Cardiac muscle cell (in vitro differentiated cells and primary cell): ENCODE results near the gene ANKRD61. TPM values are rescaled to one million over a fixed set of nuclear protein-coding genes. Genes with fewer than 3 reads are reported as not detected.
"Not testable (repeated sequence)": the region's sequence is repeated elsewhere in the genome, so short reads cannot be mapped to it uniquely, and the experiment has no call there.

Source experiments
- DNase-seq, 2 donors: peaks; one replicate each; pipeline versions ENCODE4 v3.0.0 to v3.0.0-alpha.2; 2010 to 2017; ENCODE audit warnings: low read depth in 1 of 2, low spot score in 1 of 2
- H3K27ac ChIP-seq: fragments of 200-600 bp; sonication (generic); 2 replicates; pipeline ENCODE4 v1.5.1; 2016
- H3K27me3 ChIP-seq: fragments of 200-600 bp; sonication (generic); 2 replicates; pipeline ENCODE4 v1.6.0; 2016; ENCODE audit warnings: control low read depth
- H3K36me3 ChIP-seq: fragments of 200-600 bp; sonication (generic); 2 replicates; pipeline ENCODE4 v1.5.1; 2016; ENCODE audit warnings: control low read depth
- H3K4me1 ChIP-seq: fragments of 200-600 bp; sonication (generic); 2 replicates; pipeline ENCODE4 v1.8.1; 2017; ENCODE audit warnings: low read depth, mild to moderate bottlenecking, mixed run types
- H3K4me3 ChIP-seq: fragments of 200-600 bp; sonication (generic); 2 replicates; pipeline ENCODE4 v1.5.1; 2016; ENCODE audit warnings: mild to moderate bottlenecking
- H3K9me3 ChIP-seq: fragments of 200-600 bp; sonication (generic); 2 replicates; pipeline ENCODE4 v1.5.1; 2017; ENCODE audit warnings: low read depth, mild to moderate bottlenecking, control low read depth
- CTCF ChIP-seq: IDR thresholded peaks from 2 replicates; pipeline ENCODE4 v1.5.1; 2012; ENCODE audit warnings: low read depth, mild to moderate bottlenecking, low read length
- polyA plus RNA-seq: library from polyadenylated mRNA; unstranded; fragments of >200 nt; fragmentation: Nextera tagmentation; extraction: Ambion mirVana; gene quantifications from 2 replicates; pipeline ENCODE4 v1.2.1, GENCODE V29; 2016
- total RNA-seq: library from RNA; depleted of rRNA; stranded (reverse); fragments of >200 nt; gene quantifications from 2 replicates; pipeline ENCODE4 v1.2.3, GENCODE V29; 2016

ANKRD61 gene
- total and polyA plus RNA-seq, 2 experiments from 2014 or later: 0.15 TPM; not detected in 1

DNA sequence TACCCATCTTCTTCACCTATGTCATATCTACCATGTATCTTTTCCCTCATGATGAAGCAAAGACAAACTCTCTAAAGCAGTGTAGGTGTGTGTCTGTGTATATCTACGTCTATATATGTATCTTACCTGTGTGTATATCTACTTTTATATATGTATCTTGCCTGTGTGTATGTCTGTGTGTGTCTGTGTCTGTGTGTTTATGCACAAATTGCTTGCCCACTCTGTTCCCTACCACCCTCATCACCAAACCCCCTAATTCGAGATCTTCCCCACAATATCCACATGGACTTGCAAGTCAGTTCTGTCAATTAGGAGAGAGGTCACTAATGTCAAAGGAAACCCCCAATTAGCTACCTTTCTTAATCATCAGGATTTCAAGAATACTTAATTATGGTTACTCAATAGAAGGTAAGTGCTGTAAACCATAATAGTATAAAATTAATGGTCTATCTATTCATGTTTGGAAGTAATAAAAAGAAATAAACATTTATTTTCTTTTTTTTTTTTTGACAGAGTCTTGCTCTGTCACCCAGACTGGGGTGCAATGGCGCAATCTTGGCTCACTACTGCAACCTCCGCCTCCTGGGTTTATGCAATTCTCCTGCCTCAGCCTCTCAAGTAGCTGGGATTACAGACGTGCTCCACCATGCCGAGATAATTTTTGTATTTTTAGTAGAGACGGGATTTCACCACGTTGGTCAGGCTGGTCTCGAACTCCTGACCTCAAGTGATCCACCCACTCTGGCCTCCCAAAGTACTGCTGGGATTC is 43.6 kb downstream of the ANKRD61 start:
- TF ChIP-seq CTCF: no peak
- peak in 1 of 2 donors; percentile 56 for DNase-seq
- Histone ChIP-seq H3K27ac (no peak overlapping the region), H3K4me3 (no peak overlapping the region), H3K9me3 (no peaks in the 10 kb centered on the region), H3K36me3 (no peaks in the 10 kb centered on the region), H3K4me1 (no peaks in the 10 kb centered on the region), H3K27me3 (no peaks in the 10 kb centered on the region)

DNA sequence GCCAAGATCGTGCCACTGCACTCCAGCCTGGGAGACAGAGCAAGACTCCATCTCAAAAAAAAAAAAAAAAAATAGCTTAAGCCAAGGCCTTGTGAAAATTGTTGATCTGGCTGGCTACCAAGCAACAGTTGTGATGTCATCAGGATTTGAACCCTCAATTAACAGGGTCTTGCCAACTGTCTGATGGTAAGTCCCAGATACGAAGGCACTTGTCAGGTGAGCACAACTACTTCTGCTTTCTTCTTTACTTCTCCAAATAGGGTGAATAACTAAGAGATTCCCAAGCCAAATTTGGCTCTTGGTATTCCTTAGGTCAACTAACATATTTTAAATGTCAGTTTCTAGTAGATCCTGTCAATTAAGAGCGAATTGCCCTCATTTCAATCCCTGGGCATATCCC is 47.4 kb downstream of the ANKRD61 start:
- no peak overlapping the region for H3K4me3 ChIP-seq
- TF ChIP-seq CTCF: no peak
- no peaks in the 10 kb centered on the region for H3K4me1 ChIP-seq
- DNase-seq: no peak
- H3K36me3 ChIP-seq: no peaks in the 10 kb centered on the region
- no peak overlapping the region for H3K27ac ChIP-seq
- H3K9me3 ChIP-seq: no peaks in the 10 kb centered on the region
- no peaks in the 10 kb centered on the region for H3K27me3 ChIP-seq

DNA sequence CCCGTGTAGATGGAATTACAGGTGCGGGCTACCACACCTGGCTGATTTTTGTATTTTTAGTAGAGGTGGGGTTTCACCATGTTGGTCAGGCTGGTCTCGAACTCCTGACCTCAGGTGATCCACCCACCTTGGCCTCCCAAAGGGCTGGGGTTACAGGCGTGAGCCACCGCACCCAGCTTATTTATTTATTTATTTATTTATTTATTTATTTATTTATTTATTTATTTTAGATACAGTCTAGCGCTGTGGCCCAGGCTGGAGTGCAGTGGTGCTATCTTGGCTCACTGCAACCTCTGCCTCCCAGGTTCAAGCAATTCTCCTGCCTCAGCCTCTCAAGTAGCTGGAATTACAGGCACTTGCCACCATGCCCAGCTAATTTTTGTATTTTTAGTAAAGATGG is 51.9 kb downstream of the ANKRD61 start:
- not testable (repeated sequence) for H3K4me3 ChIP-seq, H3K27ac ChIP-seq, H3K36me3 ChIP-seq, H3K9me3 ChIP-seq, H3K4me1 ChIP-seq, DNase-seq, H3K27me3 ChIP-seq

Other genes starting within 250 kb of the ANKRD61 start
- gene RNF216, start 249.7 kb upstream of the ANKRD61 start, total RNA-seq: 40.3 and 40.5 TPM in 2 replicates
- gene RNF216, start 249.7 kb upstream of the ANKRD61 start, polyA plus RNA-seq: 37.6 and 38.5 TPM in 2 replicates
- gene OCM, start 150.6 kb upstream of the ANKRD61 start, total RNA-seq: not detected in 2 replicates
- gene OCM, start 150.6 kb upstream of the ANKRD61 start, polyA plus RNA-seq: 0.48 and 1.1 TPM in 2 replicates
- 49.4 and 61.2 TPM in 2 replicates for gene CCZ1, start 132.6 kb upstream of the ANKRD61 start, total RNA-seq
- gene CCZ1, start 132.6 kb upstream of the ANKRD61 start, polyA plus RNA-seq: 107 and 111 TPM in 2 replicates
- 0.14 and 1.3 TPM in 2 replicates for gene RSPH10B, start 60.7 kb upstream of the ANKRD61 start, total RNA-seq
- gene RSPH10B, start 60.7 kb upstream of the ANKRD61 start, polyA plus RNA-seq: not detected in 2 replicates
- gene PMS2, start 22.3 kb upstream of the ANKRD61 start, total RNA-seq: 13.0 and 15.1 TPM in 2 replicates
- gene PMS2, start 22.3 kb upstream of the ANKRD61 start, polyA plus RNA-seq: 7.4 and 14.9 TPM in 2 replicates
- gene AIMP2, start 22.1 kb upstream of the ANKRD61 start, total RNA-seq: 44.3 and 66.5 TPM in 2 replicates
- 46.8 and 75.0 TPM in 2 replicates for gene AIMP2, start 22.1 kb upstream of the ANKRD61 start, polyA plus RNA-seq
- 162 and 173 TPM in 2 replicates for gene EIF2AK1, start 27.8 kb downstream of the ANKRD61 start, total RNA-seq
- 57.8 and 100 TPM in 2 replicates for gene EIF2AK1, start 27.8 kb downstream of the ANKRD61 start, polyA plus RNA-seq
- 11.0 and 13.3 TPM in 2 replicates for gene USP42, start 73.6 kb downstream of the ANKRD61 start, total RNA-seq
- 10.4 and 14.2 TPM in 2 replicates for gene USP42, start 73.6 kb downstream of the ANKRD61 start, polyA plus RNA-seq
- 30.9 and 32.4 TPM in 2 replicates for gene CYTH3, start 241.2 kb downstream of the ANKRD61 start, total RNA-seq
- 20.2 and 25.2 TPM in 2 replicates for gene CYTH3, start 241.2 kb downstream of the ANKRD61 start, polyA plus RNA-seq